ENCODE results near the gene RAI1.
A peak's percentile ranks its signal among the peaks of the same experiment; 100 is the strongest.
"Not testable (repeated sequence)": the region's sequence is repeated elsewhere in the genome, so short reads cannot be mapped to it uniquely, and the experiment has no call there.

The RAI1 gene

GRCh38 chr17:17681187-17681743 lies at the start of gene RAI1:
Gene RAI1, plus strand, starts transcription at chr17:17681458. Its CDS starts 111,491 bp downstream, at chr17:17792949.
- DNase-seq (ENCODE audit: low spot score), result peak; percentile 80

GRCh38 chr17:17632690-17633089 lies 48.6 kb upstream of the RAI1 start:
- DNase-seq (ENCODE audit: low spot score), result not testable (repeated sequence)

GRCh38 chr17:17633310-17633709 lies 47.9 kb upstream of the RAI1 start:
- DNase-seq (ENCODE audit: low spot score), result no peak

GRCh38 chr17:17635126-17635525 lies 46.1 kb upstream of the RAI1 start:
- DNase-seq (ENCODE audit: low spot score), result no peak

- not testable (repeated sequence) for DNase-seq (ENCODE audit: low spot score)
Measured at GRCh38 chr17:17635537-17636271, 45.6 kb upstream of the RAI1 start.

GRCh38 chr17:17636272-17636885 lies 44.9 kb upstream of the RAI1 start:
- no peak for DNase-seq (ENCODE audit: low spot score)

GRCh38 chr17:17638467-17638866 lies 42.8 kb upstream of the RAI1 start:
- no peak for DNase-seq (ENCODE audit: low spot score)

- DNase-seq (ENCODE audit: low spot score), result not testable (repeated sequence)
Measured at GRCh38 chr17:17639661-17640270, 41.5 kb upstream of the RAI1 start.

- peak; percentile 76 for DNase-seq (ENCODE audit: low spot score)
Measured at GRCh38 chr17:17641621-17642409, 39.4 kb upstream of the RAI1 start.

GRCh38 chr17:17645148-17645547 lies 36.1 kb upstream of the RAI1 start:
- DNase-seq (ENCODE audit: low spot score), result not testable (repeated sequence)

- DNase-seq (ENCODE audit: low spot score), result no peak
Measured at GRCh38 chr17:17645961-17646360, 35.3 kb upstream of the RAI1 start.

GRCh38 chr17:17647524-17648178 lies 33.6 kb upstream of the RAI1 start:
- DNase-seq (ENCODE audit: low spot score), result no peak

- no peak for DNase-seq (ENCODE audit: low spot score)
Measured at GRCh38 chr17:17648762-17649161, 32.5 kb upstream of the RAI1 start.

- no peak for DNase-seq (ENCODE audit: low spot score)
Measured at GRCh38 chr17:17650959-17651358, 30.3 kb upstream of the RAI1 start.

GRCh38 chr17:17653343-17653742 lies 27.9 kb upstream of the RAI1 start:
- no peak for DNase-seq (ENCODE audit: low spot score)

GRCh38 chr17:17659340-17659739 lies 21.9 kb upstream of the RAI1 start:
- no peak for DNase-seq (ENCODE audit: low spot score)

GRCh38 chr17:17661134-17661533 lies 20.1 kb upstream of the RAI1 start:
- no peak for DNase-seq (ENCODE audit: low spot score)

- DNase-seq (ENCODE audit: low spot score), result peak; percentile 59
Measured at GRCh38 chr17:17661834-17662385, 19.3 kb upstream of the RAI1 start.

GRCh38 chr17:17663160-17664063 lies 17.8 kb upstream of the RAI1 start:
- DNase-seq (ENCODE audit: low spot score), result peak; percentile 46

GRCh38 chr17:17664064-17664452 lies 17.2 kb upstream of the RAI1 start:
- DNase-seq (ENCODE audit: low spot score), result no peak
